Breast epithelium (tissue), 3 donors: Measurements from ENCODE around the gene PAFAH1B1.

Experiments used
- CTCF ChIP-seq, 3 donors: fragments of 450-650 bp; IDR thresholded peaks; one replicate each; pipeline ENCODE4 v1.5.1; 2016 to 2017; ENCODE audit warnings: antibody characterized with exemption in 3 of 3, mild to moderate bottlenecking in 3 of 3, moderate library complexity in 3 of 3
- POLR2A ChIP-seq: fragments of 450-650 bp; IDR thresholded peaks from one replicate; pipeline ENCODE4 v1.6.1; 2016; ENCODE audit warnings: antibody characterized with exemption, mild to moderate bottlenecking, moderate library complexity

- no peak for TF ChIP-seq CTCF (IDR thresholded peaks at IDR 0.05)
- no peak for TF ChIP-seq POLR2A
These were observed 62.8 kb downstream of the PAFAH1B1 start for GRCh38 chr17:2656283-2656682.
